Astrocyte (in vitro differentiated cells and primary cell): ENCODE measurements around the gene ATXN1. TPM values are rescaled to one million over a fixed set of nuclear protein-coding genes. Genes with fewer than 3 reads are reported as not detected.

Experiments
- DNase-seq: peaks from one replicate; pipeline ENCODE4 v3.0.0-alpha.2; 2010; ENCODE audit warnings: low read depth
- FAIRE-seq: peaks from 2 replicates; lab custom pipeline; 2011; peaks lifted over from hg19 to GRCh38; lab: Jason Lieb, UNC
- H2AFZ ChIP-seq: 2 replicates; pipeline ENCODE4 v1.6.0; 2012; ENCODE audit warnings: low read depth, low read length, inconsistent platforms
- H3K27ac ChIP-seq: 2 replicates; pipeline ENCODE4 v1.5.1; 2011; ENCODE audit warnings: low read depth, low read length, inconsistent platforms
- H3K27me3 ChIP-seq: 2 replicates; pipeline ENCODE4 v1.6.0; 2011; ENCODE audit warnings: low read length, inconsistent platforms; ENCODE audit not compliant: insufficient read depth
- H3K36me3 ChIP-seq: 2 replicates; pipeline ENCODE4 v1.5.1; 2011; ENCODE audit warnings: low read length, inconsistent platforms; ENCODE audit not compliant: insufficient read depth
- H3K4me1 ChIP-seq: 2 replicates; pipeline ENCODE4 v1.5.1; 2011; ENCODE audit warnings: low read length, inconsistent platforms; ENCODE audit not compliant: insufficient read depth
- H3K4me2 ChIP-seq: 2 replicates; pipeline ENCODE4 v1.6.0; 2012; ENCODE audit warnings: low read length, inconsistent platforms
- H3K4me3 ChIP-seq: 2 replicates; pipeline ENCODE4 v1.5.1; 2011; ENCODE audit warnings: low read depth, mild to moderate bottlenecking, low read length, inconsistent platforms; ENCODE audit not compliant: insufficient read depth
- H3K79me2 ChIP-seq: 2 replicates; pipeline ENCODE4 v1.6.0; 2012; ENCODE audit warnings: mild to moderate bottlenecking, low read length, inconsistent platforms; ENCODE audit not compliant: insufficient read depth
- H3K9ac ChIP-seq: 2 replicates; pipeline ENCODE4 v1.6.0; 2012; ENCODE audit warnings: mild to moderate bottlenecking, low read length, inconsistent platforms
- H3K9me3 ChIP-seq: 2 replicates; pipeline ENCODE4 v1.5.1; 2012; ENCODE audit warnings: low read depth, mild to moderate bottlenecking, low read length, inconsistent platforms; ENCODE audit not compliant: insufficient read depth
- H4K20me1 ChIP-seq: 2 replicates; pipeline ENCODE4 v1.6.0; 2012; ENCODE audit warnings: low read length, inconsistent platforms; ENCODE audit not compliant: insufficient read depth
- H3K27ac Mint-ChIP-seq: one replicate; pipeline ENCODE4 v1.8.0; 2021; ENCODE audit warnings: mild to moderate bottlenecking, mixed read lengths; ENCODE audit not compliant: unreplicated experiment
- H3K27me3 Mint-ChIP-seq: one replicate; pipeline ENCODE4 v1.8.0; 2021; ENCODE audit warnings: low read depth, mixed read lengths; ENCODE audit not compliant: unreplicated experiment
- H3K36me3 Mint-ChIP-seq: one replicate; pipeline ENCODE4 v1.8.0; 2021; ENCODE audit warnings: low read depth, mixed read lengths; ENCODE audit not compliant: unreplicated experiment
- H3K4me1 Mint-ChIP-seq: one replicate; pipeline ENCODE4 v1.8.0; 2021; ENCODE audit warnings: low read depth, mixed read lengths; ENCODE audit not compliant: unreplicated experiment
- H3K4me3 Mint-ChIP-seq: one replicate; pipeline ENCODE4 v1.8.0; 2021; ENCODE audit warnings: mild to moderate bottlenecking, moderate library complexity, mixed read lengths; ENCODE audit not compliant: unreplicated experiment
- H3K9me3 Mint-ChIP-seq: one replicate; pipeline ENCODE4 v1.8.0; 2021; ENCODE audit warnings: mild to moderate bottlenecking, mixed read lengths; ENCODE audit not compliant: unreplicated experiment
- EZH2 ChIP-seq: IDR thresholded peaks from 2 replicates; pipeline ENCODE4 v1.6.1; 2012; ENCODE audit warnings: mild to moderate bottlenecking, low read length, inconsistent platforms; ENCODE audit not compliant: insufficient read depth
- total RNA-seq: library from RNA; stranded (reverse); gene quantifications from 2 replicates; pipeline ENCODE4 v1.2.1, GENCODE V29; 2021
- TF ChIP-seq, protein P1 (sequence below): IDR thresholded peaks from 2 replicates; pipeline ENCODE4 v1.5.1; 2011; ENCODE audit warnings: low read depth, mild to moderate bottlenecking, inconsistent platforms, low read length, moderate library complexity; ENCODE audit not compliant: insufficient read depth

Gene ATXN1
- total RNA-seq, 1 donor from 2014 or later: 70.9 TPM

GRCh38 chr6:16689788-16690607, 71.3 kb downstream of the ATXN1 start:
- DNase-seq: no peak
- Mint-ChIP-seq H3K9me3 (peaks cover 2% of the 10 kb centered on the region), H3K27me3 (no peaks in the 10 kb centered on the region), H3K27ac (no peak overlapping the region), H3K4me1 (peaks cover 49% of the 10 kb centered on the region), H3K4me3 (no peak overlapping the region), H3K36me3 (peaks cover 7% of the 10 kb centered on the region)
- FAIRE-seq: no peak
- Histone ChIP-seq H3K4me2 (no peak overlapping the region), H2AFZ (no peak overlapping the region), H3K36me3 (no peaks in the 10 kb centered on the region), H3K4me1 (peaks cover 18% of the 10 kb centered on the region), H3K27me3 (no peaks in the 10 kb centered on the region), H3K27ac (peak overlapping the region; percentile 85), H3K9ac (no peak overlapping the region), H4K20me1 (no peaks in the 10 kb centered on the region), H3K79me2 (peaks cover 77% of the 10 kb centered on the region), H3K9me3 (no peaks in the 10 kb centered on the region), H3K4me3 (no peak overlapping the region)
- TF ChIP-seq EZH2: no peak
- TF ChIP-seq, protein P1, sequence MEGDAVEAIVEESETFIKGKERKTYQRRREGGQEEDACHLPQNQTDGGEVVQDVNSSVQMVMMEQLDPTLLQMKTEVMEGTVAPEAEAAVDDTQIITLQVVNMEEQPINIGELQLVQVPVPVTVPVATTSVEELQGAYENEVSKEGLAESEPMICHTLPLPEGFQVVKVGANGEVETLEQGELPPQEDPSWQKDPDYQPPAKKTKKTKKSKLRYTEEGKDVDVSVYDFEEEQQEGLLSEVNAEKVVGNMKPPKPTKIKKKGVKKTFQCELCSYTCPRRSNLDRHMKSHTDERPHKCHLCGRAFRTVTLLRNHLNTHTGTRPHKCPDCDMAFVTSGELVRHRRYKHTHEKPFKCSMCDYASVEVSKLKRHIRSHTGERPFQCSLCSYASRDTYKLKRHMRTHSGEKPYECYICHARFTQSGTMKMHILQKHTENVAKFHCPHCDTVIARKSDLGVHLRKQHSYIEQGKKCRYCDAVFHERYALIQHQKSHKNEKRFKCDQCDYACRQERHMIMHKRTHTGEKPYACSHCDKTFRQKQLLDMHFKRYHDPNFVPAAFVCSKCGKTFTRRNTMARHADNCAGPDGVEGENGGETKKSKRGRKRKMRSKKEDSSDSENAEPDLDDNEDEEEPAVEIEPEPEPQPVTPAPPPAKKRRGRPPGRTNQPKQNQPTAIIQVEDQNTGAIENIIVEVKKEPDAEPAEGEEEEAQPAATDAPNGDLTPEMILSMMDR: no peak

DNA sequence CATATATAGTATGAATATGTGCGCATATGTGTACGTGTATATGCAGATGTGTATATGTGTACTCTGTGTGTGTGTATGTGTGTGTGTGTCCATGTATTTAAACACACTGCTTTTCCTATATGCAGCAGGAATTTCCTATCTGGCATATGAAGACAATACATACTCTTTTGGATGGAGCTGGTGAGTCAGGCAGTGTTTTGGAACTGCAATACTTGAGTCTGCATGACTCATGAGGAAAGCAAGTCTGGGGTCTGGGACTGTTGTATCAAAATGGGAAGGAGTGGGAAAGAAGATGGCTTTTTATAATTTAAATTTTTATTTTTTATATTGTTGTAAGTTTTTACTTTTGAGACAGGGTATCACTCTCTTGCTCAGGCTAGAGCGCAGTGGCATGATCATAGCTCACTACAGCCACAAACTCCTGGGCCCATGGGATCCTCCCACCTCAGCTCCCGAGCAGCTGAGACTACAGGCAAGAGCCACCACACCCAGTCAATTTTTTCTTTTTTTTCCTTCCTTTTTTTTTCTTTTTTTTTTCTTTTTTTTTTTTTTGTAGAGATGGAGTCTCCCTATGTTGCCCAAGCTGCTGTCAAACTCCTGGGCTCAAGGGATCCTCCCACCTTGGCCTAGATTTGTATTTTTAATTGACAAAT, 72.2 kb downstream of the ATXN1 start:
- peak overlapping the region; percentile 30 for H3K9ac ChIP-seq
- H3K27ac Mint-ChIP-seq: peak overlapping the region; percentile 66

More for the DNA sequence above, 72.2 kb downstream of the ATXN1 start:
- no peak for FAIRE-seq
- peak; percentile 92 for DNase-seq
- Mint-ChIP-seq H3K4me3 (no peak overlapping the region), H3K27me3 (no peaks in the 10 kb centered on the region), H3K36me3 (peaks cover 7% of the 10 kb centered on the region), H3K9me3 (no peaks in the 10 kb centered on the region), H3K4me1 (peaks cover 56% of the 10 kb centered on the region)
- no peak for TF ChIP-seq EZH2
- TF ChIP-seq, protein P1: no peak
- no peaks in the 10 kb centered on the region for H3K36me3 ChIP-seq
- peaks cover 26% of the 10 kb centered on the region for H3K4me1 ChIP-seq
- no peak overlapping the region for H2AFZ ChIP-seq
- peak overlapping the region; percentile 49 for H3K4me2 ChIP-seq
- H4K20me1 ChIP-seq: no peaks in the 10 kb centered on the region
- H3K79me2 ChIP-seq: peaks cover 79% of the 10 kb centered on the region
- H3K9me3 ChIP-seq: no peaks in the 10 kb centered on the region
- H3K27me3 ChIP-seq: no peaks in the 10 kb centered on the region
- H3K27ac ChIP-seq: peak overlapping the region; percentile 85
- H3K4me3 ChIP-seq: no peak overlapping the region
